Stimulated activated CD8-positive, alpha-beta memory T cell treated with anti-CD3 and anti-CD28 coated beads, Interleukin-15, amount 100 ng/mL, for 4 hours (primary cell): ENCODE measurements around the gene DAZL.

Source experiments
- DNase-seq, 2 donors: peaks; one replicate each; pipeline ENCODE4 v3.0.0-alpha.2; 2020; ENCODE audit warnings: low read depth in 2 of 2

The DAZL gene

DNA sequence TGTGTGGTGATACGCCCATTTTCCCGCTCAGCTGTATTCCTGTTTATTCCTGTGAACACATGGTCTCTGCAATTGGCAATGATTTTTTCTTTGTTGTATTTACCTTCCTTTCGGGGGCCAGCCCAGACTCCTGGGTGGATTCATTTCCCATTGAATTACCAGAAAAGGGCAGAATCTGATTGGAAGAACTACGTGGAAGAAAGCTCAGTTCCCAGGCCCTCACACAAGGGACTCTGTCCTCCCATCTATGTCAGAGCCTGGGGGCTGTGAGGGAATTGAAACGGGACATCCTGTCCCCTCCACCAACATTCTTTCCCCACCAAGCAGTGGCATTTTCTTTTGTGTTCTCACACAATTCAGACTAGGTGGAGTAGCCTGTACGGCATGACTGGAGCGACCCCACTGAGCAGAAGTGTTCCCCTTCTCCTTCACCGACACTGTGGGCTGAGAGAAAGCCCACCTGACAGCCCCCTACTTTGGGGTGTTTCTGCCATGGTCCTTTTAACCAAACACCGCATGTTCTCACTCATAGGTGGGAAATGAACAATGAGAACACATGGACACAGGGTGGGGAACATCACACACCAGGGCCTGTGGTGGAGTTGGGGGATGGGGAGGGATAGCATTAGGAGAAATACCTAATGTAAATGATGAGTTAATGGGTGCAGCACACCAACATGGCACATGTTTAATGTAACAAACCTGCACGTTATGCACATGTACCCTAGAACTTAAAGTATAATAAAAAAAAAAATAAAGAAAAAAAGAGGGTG lies 59.6 kb downstream of the DAZL start:
- no peak for DNase-seq

DNA sequence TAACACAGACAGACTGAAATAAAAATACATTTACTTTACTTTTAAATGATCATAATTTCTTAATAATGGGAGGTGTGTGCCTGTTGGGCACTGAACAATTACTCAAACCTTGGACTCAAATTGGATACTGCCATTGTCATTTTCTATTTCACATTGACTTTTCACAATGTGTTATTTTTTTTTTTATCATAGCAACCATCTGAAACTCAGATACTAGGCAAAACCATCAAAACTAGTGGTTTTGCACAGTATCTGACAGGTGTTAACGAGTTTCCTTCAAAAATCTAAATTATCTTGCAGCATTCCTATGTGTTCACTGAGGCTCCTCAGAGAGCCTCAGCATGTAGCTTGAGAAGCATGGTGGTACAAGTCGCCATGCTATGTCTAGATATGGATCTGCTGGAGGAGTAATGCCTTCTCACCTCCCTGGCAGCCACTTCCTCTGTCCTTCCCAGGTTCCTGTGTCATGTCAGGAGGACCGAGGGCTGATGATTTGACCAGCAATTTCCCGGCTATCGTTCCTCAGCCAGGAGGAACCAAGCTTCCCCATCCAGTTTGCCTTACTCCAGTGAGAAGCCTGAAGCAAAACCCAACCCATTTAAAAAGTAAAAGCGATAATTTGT lies 61.9 kb downstream of the DAZL start:
- no peak for DNase-seq

DNA sequence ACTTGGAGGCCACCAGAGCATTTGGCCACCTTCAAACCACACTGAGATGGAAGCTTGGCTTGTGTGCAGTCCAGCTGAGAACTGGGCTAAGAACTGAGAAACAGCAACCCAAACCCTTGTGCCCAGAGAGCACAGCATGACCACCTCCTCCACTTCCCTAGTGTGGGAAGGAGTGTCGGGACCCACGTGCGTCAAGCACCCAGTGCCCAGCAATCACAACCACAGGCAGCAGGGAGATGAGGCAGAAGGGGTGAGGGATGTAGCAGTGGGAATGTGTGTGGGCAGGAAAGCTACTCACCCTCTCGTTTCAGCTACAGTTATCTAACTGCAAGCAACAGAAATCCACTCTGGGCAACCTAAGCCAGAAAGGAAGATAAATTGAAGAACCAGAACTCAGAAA lies 66.7 kb downstream of the DAZL start:
- no peak for DNase-seq

DNA sequence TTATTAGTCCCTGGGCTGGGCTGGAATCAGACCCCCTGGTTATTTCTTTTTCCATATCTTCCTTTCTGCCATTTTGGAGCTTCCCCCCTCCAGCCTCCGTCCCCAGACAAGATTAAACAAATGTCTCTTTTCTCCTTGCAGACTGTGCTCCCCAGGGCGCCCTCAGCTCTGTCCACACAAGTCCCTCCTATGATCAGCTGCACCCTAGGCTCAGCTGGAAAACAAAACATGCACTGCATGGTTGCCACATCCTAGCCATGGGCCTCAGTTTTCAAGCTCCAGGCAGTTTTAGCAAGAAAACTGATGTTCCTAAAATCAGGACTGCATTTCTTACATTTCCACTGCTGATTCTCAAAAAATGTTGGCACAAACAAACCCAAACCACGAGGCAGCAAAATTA lies 68.2 kb downstream of the DAZL start:
- DNase-seq, result no peak
